ENCODE measurements around the gene TIMP4. TPM values are rescaled to one million over a fixed set of nuclear protein-coding genes. Genes with fewer than 3 reads are reported as not detected.

Gene TIMP4
- total RNA-seq, 6 experiments from 2014 or later, result 0.14 to 1.2 (median 0.96) TPM

- Mint-ChIP-seq H3K36me3 (ENCODE audit: low read depth) (no peaks in the 10 kb centered on the region), H3K4me3 (no peak overlapping the region), H3K27me3 (ENCODE audit: insufficient read depth) (peaks cover 12% of the 10 kb centered on the region), H3K4me1 (ENCODE audit: low read depth) (no peaks in the 10 kb centered on the region), H3K27ac (no peak overlapping the region), H3K9me3 (no peaks in the 10 kb centered on the region)
- TF ChIP-seq, protein P1, sequence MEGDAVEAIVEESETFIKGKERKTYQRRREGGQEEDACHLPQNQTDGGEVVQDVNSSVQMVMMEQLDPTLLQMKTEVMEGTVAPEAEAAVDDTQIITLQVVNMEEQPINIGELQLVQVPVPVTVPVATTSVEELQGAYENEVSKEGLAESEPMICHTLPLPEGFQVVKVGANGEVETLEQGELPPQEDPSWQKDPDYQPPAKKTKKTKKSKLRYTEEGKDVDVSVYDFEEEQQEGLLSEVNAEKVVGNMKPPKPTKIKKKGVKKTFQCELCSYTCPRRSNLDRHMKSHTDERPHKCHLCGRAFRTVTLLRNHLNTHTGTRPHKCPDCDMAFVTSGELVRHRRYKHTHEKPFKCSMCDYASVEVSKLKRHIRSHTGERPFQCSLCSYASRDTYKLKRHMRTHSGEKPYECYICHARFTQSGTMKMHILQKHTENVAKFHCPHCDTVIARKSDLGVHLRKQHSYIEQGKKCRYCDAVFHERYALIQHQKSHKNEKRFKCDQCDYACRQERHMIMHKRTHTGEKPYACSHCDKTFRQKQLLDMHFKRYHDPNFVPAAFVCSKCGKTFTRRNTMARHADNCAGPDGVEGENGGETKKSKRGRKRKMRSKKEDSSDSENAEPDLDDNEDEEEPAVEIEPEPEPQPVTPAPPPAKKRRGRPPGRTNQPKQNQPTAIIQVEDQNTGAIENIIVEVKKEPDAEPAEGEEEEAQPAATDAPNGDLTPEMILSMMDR (IDR thresholded peaks at IDR 0.05), result no peak
- DNase-seq, result no peak
These were observed 41.2 kb downstream of the TIMP4 start for GRCh38 chr3:12117473-12117872.

GRCh38 chr3:12116870-12117269, 41.8 kb downstream of the TIMP4 start:
- no peak overlapping the region for H3K27ac Mint-ChIP-seq
- H3K4me3 Mint-ChIP-seq, result no peak overlapping the region
- no peak for DNase-seq
- no peaks in the 10 kb centered on the region for H3K4me1 Mint-ChIP-seq (ENCODE audit: low read depth)
- TF ChIP-seq, protein P1 (IDR thresholded peaks at IDR 0.05), result no peak
- no peaks in the 10 kb centered on the region for H3K9me3 Mint-ChIP-seq
- no peaks in the 10 kb centered on the region for H3K36me3 Mint-ChIP-seq (ENCODE audit: low read depth)
- peaks cover 12% of the 10 kb centered on the region for H3K27me3 Mint-ChIP-seq (ENCODE audit: insufficient read depth)

- TF ChIP-seq, protein P1 (IDR thresholded peaks at IDR 0.05), result no peak
- H3K36me3 Mint-ChIP-seq (ENCODE audit: low read depth), result no peaks in the 10 kb centered on the region
- DNase-seq, result no peak
- peaks cover 5% of the 10 kb centered on the region for H3K9me3 Mint-ChIP-seq
- H3K4me1 Mint-ChIP-seq (ENCODE audit: low read depth), result no peaks in the 10 kb centered on the region
- H3K27ac Mint-ChIP-seq, result no peak overlapping the region
- peaks cover 13% of the 10 kb centered on the region for H3K27me3 Mint-ChIP-seq (ENCODE audit: insufficient read depth)
- no peak overlapping the region for H3K4me3 Mint-ChIP-seq
These were observed 42.9 kb downstream of the TIMP4 start for GRCh38 chr3:12115849-12116248.

DNA sequence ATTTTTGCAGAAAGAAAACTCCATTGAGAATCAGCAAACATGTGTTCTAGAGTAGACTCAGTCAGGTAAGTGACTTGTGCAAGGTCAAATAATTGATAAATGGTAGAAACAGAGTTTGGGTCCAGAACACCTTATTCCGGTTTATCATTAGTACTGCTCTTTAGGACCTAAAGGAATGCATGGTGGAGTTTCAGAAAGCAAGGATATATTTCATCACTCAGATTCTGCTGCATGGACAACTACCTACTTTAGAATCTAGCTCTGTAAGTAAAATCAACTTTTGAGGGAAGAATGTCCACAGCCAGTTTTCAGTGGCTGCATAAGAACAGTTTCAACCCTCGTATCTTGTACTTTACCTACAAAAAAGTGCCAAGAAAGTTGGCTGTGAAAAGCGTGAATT, 43.6 kb downstream of the TIMP4 start:
- no peak for DNase-seq
- TF ChIP-seq, protein P1 (IDR thresholded peaks at IDR 0.05), result no peak
- Mint-ChIP-seq H3K9me3 (peaks cover 9% of the 10 kb centered on the region), H3K4me3 (no peak overlapping the region), H3K36me3 (ENCODE audit: low read depth) (no peaks in the 10 kb centered on the region), H3K4me1 (ENCODE audit: low read depth) (no peaks in the 10 kb centered on the region), H3K27me3 (ENCODE audit: insufficient read depth) (peaks cover 13% of the 10 kb centered on the region), H3K27ac (no peak overlapping the region)

- Mint-ChIP-seq H3K4me1 (ENCODE audit: low read depth) (no peaks in the 10 kb centered on the region), H3K9me3 (peaks cover 9% of the 10 kb centered on the region), H3K27ac (no peak overlapping the region), H3K4me3 (no peak overlapping the region), H3K36me3 (ENCODE audit: low read depth) (no peaks in the 10 kb centered on the region), H3K27me3 (ENCODE audit: insufficient read depth) (peaks cover 10% of the 10 kb centered on the region)
- no peak for DNase-seq
- TF ChIP-seq, protein P1 (IDR thresholded peaks at IDR 0.05), result no peak
These were observed 44.5 kb downstream of the TIMP4 start for GRCh38 chr3:12114251-12114650.

Measured in HFFc6 (cell line).